ENCODE data around the gene CARS1. TPM values are rescaled to one million over a fixed set of nuclear protein-coding genes. Genes with fewer than 3 reads are reported as not detected.

The CARS1 gene
- total RNA-seq, 4 donors from 2014 or later: 41.7 to 59.9 (median 54.1) TPM

DNA sequence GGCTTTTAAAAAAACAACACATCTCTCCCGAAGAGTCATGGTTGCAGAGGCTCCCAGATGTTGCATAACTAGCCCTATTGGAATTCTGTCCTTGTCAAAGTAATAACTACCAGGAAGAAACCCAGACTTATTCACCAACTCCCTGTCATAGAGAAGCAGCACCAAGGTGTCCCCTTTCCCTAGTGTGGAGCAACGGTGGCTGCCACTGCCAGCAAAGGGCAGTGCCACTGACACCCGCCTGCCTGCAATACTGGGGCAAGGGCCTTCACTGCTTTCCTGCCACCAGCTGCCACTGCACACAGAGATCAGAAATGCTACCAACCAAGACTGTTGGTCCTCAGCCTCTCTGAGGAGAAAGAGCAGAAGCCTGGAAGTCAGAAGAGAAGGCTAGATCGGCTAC lies 92.4 kb downstream of the CARS1 start:
- H3K36me3 ChIP-seq: peaks cover 0 to 98% (median 0%) of the 10 kb centered on the region in 3 donors
- TF ChIP-seq, protein P1, sequence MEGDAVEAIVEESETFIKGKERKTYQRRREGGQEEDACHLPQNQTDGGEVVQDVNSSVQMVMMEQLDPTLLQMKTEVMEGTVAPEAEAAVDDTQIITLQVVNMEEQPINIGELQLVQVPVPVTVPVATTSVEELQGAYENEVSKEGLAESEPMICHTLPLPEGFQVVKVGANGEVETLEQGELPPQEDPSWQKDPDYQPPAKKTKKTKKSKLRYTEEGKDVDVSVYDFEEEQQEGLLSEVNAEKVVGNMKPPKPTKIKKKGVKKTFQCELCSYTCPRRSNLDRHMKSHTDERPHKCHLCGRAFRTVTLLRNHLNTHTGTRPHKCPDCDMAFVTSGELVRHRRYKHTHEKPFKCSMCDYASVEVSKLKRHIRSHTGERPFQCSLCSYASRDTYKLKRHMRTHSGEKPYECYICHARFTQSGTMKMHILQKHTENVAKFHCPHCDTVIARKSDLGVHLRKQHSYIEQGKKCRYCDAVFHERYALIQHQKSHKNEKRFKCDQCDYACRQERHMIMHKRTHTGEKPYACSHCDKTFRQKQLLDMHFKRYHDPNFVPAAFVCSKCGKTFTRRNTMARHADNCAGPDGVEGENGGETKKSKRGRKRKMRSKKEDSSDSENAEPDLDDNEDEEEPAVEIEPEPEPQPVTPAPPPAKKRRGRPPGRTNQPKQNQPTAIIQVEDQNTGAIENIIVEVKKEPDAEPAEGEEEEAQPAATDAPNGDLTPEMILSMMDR (IDR thresholded peaks at IDR 0.05): no peak
- TF ChIP-seq POLR2A (IDR thresholded peaks at IDR 0.05): no peak
- H3K9me3 ChIP-seq: no peaks in the 10 kb centered on the region
- H3K27ac ChIP-seq: no peak overlapping the region
- H3K4me1 ChIP-seq: no peaks in the 10 kb centered on the region
- no peak for DNase-seq
- no peak overlapping the region for H3K4me3 ChIP-seq
- H3K27me3 ChIP-seq: no peaks in the 10 kb centered on the region

DNA sequence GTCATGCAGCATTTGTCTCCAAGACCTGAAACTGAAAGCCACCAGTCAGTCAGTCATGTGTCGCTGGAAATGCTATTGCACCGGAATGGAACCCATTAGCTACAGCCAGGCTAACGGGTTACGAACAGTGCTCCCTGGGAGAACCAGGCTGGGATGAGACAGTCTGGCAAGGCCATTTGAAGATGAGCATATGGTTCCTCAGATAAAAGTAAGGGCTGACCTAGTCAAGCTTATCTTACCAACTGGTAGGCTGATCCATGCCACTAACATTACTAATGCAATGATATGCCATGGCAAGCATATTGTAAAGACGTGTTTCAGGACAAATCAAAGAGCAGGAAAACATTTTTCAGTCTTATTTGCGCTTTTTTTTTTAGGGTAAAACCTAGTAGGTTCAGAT lies 93.5 kb downstream of the CARS1 start:
- no peaks in the 10 kb centered on the region for H3K9me3 ChIP-seq
- TF ChIP-seq POLR2A (IDR thresholded peaks at IDR 0.05): no peak
- TF ChIP-seq, protein P1 (IDR thresholded peaks at IDR 0.05): no peak
- no peak for DNase-seq
- no peaks in the 10 kb centered on the region for H3K4me1 ChIP-seq
- H3K4me3 ChIP-seq: no peak overlapping the region
- no peaks in the 10 kb centered on the region for H3K27me3 ChIP-seq
- peaks cover 0 to 98% (median 0%) of the 10 kb centered on the region in 3 donors for H3K36me3 ChIP-seq
- H3K27ac ChIP-seq: no peak overlapping the region

DNA sequence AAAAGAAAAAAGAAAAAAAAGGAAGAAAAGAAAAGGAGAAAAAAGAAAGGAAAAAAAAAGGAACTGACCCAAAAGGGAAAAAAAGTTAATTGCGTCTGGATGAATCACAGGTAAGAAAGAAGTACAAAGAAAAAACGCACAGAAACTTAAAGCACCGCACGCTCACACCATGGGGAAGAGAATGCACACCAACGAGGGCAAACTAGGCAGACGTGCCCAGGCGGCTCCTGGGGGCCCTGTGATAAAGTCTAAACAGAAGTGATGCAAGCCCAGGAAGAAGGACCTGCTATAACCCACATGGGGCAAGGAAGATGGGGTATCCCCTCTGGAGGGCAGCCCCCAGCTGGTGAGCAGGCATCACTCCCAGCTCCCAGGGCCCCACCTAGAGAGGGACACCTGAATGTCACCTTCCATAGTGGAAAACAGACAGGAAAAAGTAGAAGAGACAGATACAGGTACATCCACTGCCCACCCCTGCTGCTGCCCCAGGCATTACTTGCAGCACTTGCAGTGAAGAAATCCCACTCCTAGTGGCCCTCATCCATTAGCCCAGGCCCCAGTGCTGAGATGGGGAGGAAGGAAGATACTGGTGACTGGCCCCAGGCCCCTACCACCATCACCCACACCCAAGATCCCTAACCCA lies 94.0 kb downstream of the CARS1 start:
- Histone ChIP-seq H3K4me3 (no peak overlapping the region), H3K27ac (no peak overlapping the region), H3K4me1 (no peaks in the 10 kb centered on the region), H3K36me3 (peaks cover 0 to 98% (median 0%) of the 10 kb centered on the region in 3 donors), H3K27me3 (no peaks in the 10 kb centered on the region), H3K9me3 (no peaks in the 10 kb centered on the region)
- TF ChIP-seq, protein P1 (IDR thresholded peaks at IDR 0.05): no peak
- no peak for DNase-seq

DNA sequence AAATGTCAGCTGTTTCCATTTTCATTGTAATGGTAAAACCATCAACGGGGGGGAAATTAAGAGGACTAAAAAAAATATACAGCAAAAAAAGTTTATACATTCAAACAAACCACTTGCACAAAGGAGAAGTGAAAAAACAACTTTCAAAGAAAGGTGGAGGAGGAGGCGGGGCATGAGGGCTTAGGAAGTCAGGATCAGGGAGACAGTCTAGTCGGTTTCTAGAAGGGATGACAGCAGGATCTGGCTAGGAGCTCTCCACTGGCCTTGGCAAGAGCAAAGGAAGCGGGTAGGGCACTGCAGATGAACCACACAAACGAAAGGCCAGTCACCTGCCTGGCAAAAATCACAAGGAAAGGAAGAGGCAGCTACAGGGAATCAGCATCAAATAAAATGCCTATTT lies 96.1 kb downstream of the CARS1 start:
- peaks cover 0 to 98% (median 0%) of the 10 kb centered on the region in 3 donors for H3K36me3 ChIP-seq
- no peak overlapping the region for H3K27ac ChIP-seq
- no peak for DNase-seq
- no peaks in the 10 kb centered on the region for H3K4me1 ChIP-seq
- H3K9me3 ChIP-seq: no peaks in the 10 kb centered on the region
- no peak for TF ChIP-seq POLR2A (IDR thresholded peaks at IDR 0.05)
- TF ChIP-seq, protein P1 (IDR thresholded peaks at IDR 0.05): no peak
- no peak overlapping the region for H3K4me3 ChIP-seq
- H3K27me3 ChIP-seq: no peaks in the 10 kb centered on the region

DNA sequence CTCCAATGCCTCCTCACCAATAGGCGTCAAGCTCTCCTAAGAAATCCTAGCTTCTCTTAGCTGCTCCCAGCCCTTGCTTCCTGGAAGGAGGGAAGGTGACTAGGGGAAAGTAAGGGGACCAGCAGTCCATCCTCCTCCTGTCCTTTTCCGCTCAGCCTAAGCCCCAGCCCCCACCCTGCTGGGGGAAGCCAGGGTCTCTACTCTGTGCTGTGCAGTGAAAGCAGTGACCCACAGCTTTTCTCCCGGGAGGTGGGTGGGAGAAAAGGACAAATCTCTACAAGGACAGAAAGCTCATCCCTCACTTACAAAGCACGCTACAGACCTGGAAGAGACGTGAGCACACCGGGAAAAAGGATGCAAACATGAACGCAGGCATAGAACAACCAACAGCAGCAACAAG lies 97.1 kb downstream of the CARS1 start:
- H3K27me3 ChIP-seq: no peaks in the 10 kb centered on the region
- no peaks in the 10 kb centered on the region for H3K9me3 ChIP-seq
- DNase-seq: no peak
- H3K4me1 ChIP-seq: no peaks in the 10 kb centered on the region
- H3K36me3 ChIP-seq: peaks cover 0 to 98% (median 0%) of the 10 kb centered on the region in 3 donors
- H3K27ac ChIP-seq: no peak overlapping the region
- TF ChIP-seq, protein P1 (IDR thresholded peaks at IDR 0.05): no peak
- no peak for TF ChIP-seq POLR2A (IDR thresholded peaks at IDR 0.05)
- H3K4me3 ChIP-seq: no peak overlapping the region

Data from Peyer's patch (tissue), 4 donors.